Keratinocyte (primary cell): Measurements from ENCODE around the gene ZNF267. TPM values are rescaled to one million over a fixed set of nuclear protein-coding genes. Genes with fewer than 3 reads are reported as not detected.

Source experiments
- DNase-seq: peaks from one replicate; pipeline ENCODE4 v3.0.0-alpha.2; 2011; ENCODE audit warnings: low read depth, missing footprints, low spot score
- FAIRE-seq: peaks from 2 replicates; lab custom pipeline; 2011; peaks lifted over from hg19 to GRCh38; lab: Jason Lieb, UNC
- H2AFZ ChIP-seq: 2 replicates; pipeline ENCODE4 v1.6.0; 2012; ENCODE audit warnings: low read length, control low read depth, inconsistent platforms; ENCODE audit not compliant: control insufficient read depth
- H3K27ac ChIP-seq: 2 replicates; pipeline ENCODE4 v1.5.1; 2011; ENCODE audit warnings: low read length; ENCODE audit not compliant: control insufficient read depth, insufficient read depth
- H3K27me3 ChIP-seq: 3 replicates; pipeline ENCODE4 v1.6.0; 2011; ENCODE audit warnings: low read length; ENCODE audit not compliant: control insufficient read depth, insufficient read depth; ENCODE audit errors: extremely low read depth
- H3K36me3 ChIP-seq, 2 experiments: 2 replicates in 1 of 2; 3 replicates in 1 of 2; pipeline ENCODE4 v1.5.1; 2011; ENCODE audit warnings: low read length in 2 of 2, mild to moderate bottlenecking in 1 of 2; ENCODE audit not compliant: control insufficient read depth in 2 of 2, insufficient read depth in 2 of 2; ENCODE audit errors: extremely low read depth in 1 of 2
- H3K4me1 ChIP-seq: 3 replicates; pipeline ENCODE4 v1.5.1; 2011; ENCODE audit warnings: low read length; ENCODE audit not compliant: control insufficient read depth, insufficient read depth; ENCODE audit errors: extremely low read depth
- H3K4me2 ChIP-seq: 3 replicates; pipeline ENCODE4 v1.6.0; 2011; ENCODE audit warnings: low read depth, low read length; ENCODE audit not compliant: control insufficient read depth, insufficient read depth; ENCODE audit errors: extremely low read depth
- H3K4me3 ChIP-seq, 3 experiments: fragments of 200-600 bp in 1 of 3; sonication (generic) in 1 of 3; 2 replicates in 2 of 3; 3 replicates in 1 of 3; pipeline ENCODE4 v1.5.1; 2011 to 2016; ENCODE audit warnings: low read length in 3 of 3, mild to moderate bottlenecking in 3 of 3, control low read depth in 2 of 3, inconsistent platforms in 1 of 3, low read depth in 1 of 3, mixed read lengths in 1 of 3, mixed run types in 1 of 3, moderate library complexity in 1 of 3; ENCODE audit not compliant: control insufficient read depth in 2 of 3, insufficient read depth in 2 of 3; ENCODE audit errors: extremely low read depth in 1 of 3
- H3K79me2 ChIP-seq: 2 replicates; pipeline ENCODE4 v1.6.0; 2012; ENCODE audit warnings: low read length; ENCODE audit not compliant: control insufficient read depth, insufficient read depth
- H3K9ac ChIP-seq: 3 replicates; pipeline ENCODE4 v1.6.0; 2011; ENCODE audit warnings: low read length; ENCODE audit not compliant: control insufficient read depth, insufficient read depth; ENCODE audit errors: extremely low read depth
- H3K9me1 ChIP-seq: 3 replicates; pipeline ENCODE4 v1.6.0; 2011; ENCODE audit warnings: low read length; ENCODE audit not compliant: control insufficient read depth, insufficient read depth; ENCODE audit errors: extremely low read depth
- H3K9me3 ChIP-seq: 2 replicates; pipeline ENCODE4 v1.5.1; 2012; ENCODE audit warnings: low read depth, low read length; ENCODE audit not compliant: control insufficient read depth
- H4K20me1 ChIP-seq: 3 replicates; pipeline ENCODE4 v1.6.0; 2011; ENCODE audit warnings: low read length; ENCODE audit not compliant: control insufficient read depth, insufficient read depth; ENCODE audit errors: extremely low read depth
- EZH2 ChIP-seq: IDR thresholded peaks from one replicate; pipeline ENCODE4 v1.6.1; 2012; ENCODE audit warnings: inconsistent platforms, mild to moderate bottlenecking, low read length, moderate library complexity
- dilution Hi-C: fragments of 300-500 bp; cut with MboI; formaldehyde crosslinking; loops from one replicate; pipeline ENCODE4 v1.7.0; 2020; ENCODE audit warnings: low sequenced_read_pairs; ENCODE audit not compliant: extremely low pct_ligation_motif_present
- polyA plus RNA-seq, 5 experiments: library from polyadenylated mRNA; depleted of rRNA in 3 of 5; stranded (reverse) in 3 of 5; stranded (forward) in 1 of 5; unstranded in 1 of 5; fragments of >200 nt; gene quantifications; 1 replicate in 1 of 5; 2 replicates in 3 of 5; 3 replicates in 1 of 5; pipeline versions ENCODE4 v1.2.1 to v1.2.3, GENCODE V29; 2011 to 2012; ENCODE audit warnings: missing spikeins in 2 of 5, low read depth in 1 of 5, low replicate concordance in 1 of 5
- TF ChIP-seq, protein P1 (sequence below), 3 experiments: IDR thresholded peaks in 1 of 3; conservative IDR thresholded peaks in 1 of 3; optimal IDR thresholded peaks in 1 of 3; 2 replicates in 2 of 3; 3 replicates in 1 of 3; pipeline versions ENCODE3 to v1.5.1; 2011; ENCODE audit warnings: low read length in 3 of 3, mild to moderate bottlenecking in 3 of 3, moderate library complexity in 2 of 3, control low read depth in 1 of 3, inconsistent platforms in 1 of 3; ENCODE audit not compliant: insufficient read depth in 2 of 3; ENCODE audit errors: extremely low read depth in 1 of 3

Gene ZNF267
- polyA plus RNA-seq, 1 donor (not counting 4 experiments of a cell fraction or from before 2014, with no cell fraction given), result 10.7 TPM

DNA sequence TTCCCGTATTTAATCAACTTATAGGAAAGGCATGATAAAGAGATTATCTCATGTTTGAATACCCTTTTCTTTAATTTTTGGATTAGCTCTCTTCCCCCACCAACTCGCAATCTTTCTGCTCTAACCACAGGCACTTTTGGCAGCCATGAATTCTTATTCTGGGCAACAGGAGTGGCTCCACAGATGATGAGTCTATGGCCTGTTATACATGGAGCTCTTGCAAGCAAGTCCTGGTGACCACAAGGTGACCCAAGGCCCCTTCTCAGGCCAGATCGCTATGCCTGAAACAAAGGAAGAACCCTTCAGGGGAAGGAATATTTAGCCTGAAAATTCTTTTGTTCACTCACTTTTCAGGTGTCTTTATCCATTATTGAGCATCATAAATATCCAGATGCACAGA, 10.8 kb upstream of the ZNF267 start:
- no peaks in the 10 kb centered on the region for H3K27me3 ChIP-seq
- dilution Hi-C loops, result no loop called here
- no peak for DNase-seq
- no peak overlapping the region for H2AFZ ChIP-seq
- H3K9me1 ChIP-seq, result no peaks in the 10 kb centered on the region
- H3K9ac ChIP-seq, result no peak overlapping the region
- no peak overlapping the region for H3K27ac ChIP-seq
- no peak for TF ChIP-seq EZH2
- TF ChIP-seq, protein P1, sequence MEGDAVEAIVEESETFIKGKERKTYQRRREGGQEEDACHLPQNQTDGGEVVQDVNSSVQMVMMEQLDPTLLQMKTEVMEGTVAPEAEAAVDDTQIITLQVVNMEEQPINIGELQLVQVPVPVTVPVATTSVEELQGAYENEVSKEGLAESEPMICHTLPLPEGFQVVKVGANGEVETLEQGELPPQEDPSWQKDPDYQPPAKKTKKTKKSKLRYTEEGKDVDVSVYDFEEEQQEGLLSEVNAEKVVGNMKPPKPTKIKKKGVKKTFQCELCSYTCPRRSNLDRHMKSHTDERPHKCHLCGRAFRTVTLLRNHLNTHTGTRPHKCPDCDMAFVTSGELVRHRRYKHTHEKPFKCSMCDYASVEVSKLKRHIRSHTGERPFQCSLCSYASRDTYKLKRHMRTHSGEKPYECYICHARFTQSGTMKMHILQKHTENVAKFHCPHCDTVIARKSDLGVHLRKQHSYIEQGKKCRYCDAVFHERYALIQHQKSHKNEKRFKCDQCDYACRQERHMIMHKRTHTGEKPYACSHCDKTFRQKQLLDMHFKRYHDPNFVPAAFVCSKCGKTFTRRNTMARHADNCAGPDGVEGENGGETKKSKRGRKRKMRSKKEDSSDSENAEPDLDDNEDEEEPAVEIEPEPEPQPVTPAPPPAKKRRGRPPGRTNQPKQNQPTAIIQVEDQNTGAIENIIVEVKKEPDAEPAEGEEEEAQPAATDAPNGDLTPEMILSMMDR (optimal IDR thresholded peaks at IDR 0.05 in 1 of 3, IDR thresholded peaks at IDR 0.05 in 1 of 3, conservative IDR thresholded peaks at IDR 0.05 in 1 of 3; ENCODE audit: extremely low read depth in 1 of 3, insufficient read depth in 2 of 3, low read length in 3 of 3), result no peak
- no peaks in the 10 kb centered on the region for H3K79me2 ChIP-seq
- H3K4me3 ChIP-seq, result no peak overlapping the region
- no peaks in the 10 kb centered on the region for H3K4me1 ChIP-seq
- H3K9me3 ChIP-seq, result no peaks in the 10 kb centered on the region
- H3K36me3 ChIP-seq, result no peaks in the 10 kb centered on the region
- H4K20me1 ChIP-seq, result no peaks in the 10 kb centered on the region
- H3K4me2 ChIP-seq, result no peak overlapping the region
- FAIRE-seq, result no peak

DNA sequence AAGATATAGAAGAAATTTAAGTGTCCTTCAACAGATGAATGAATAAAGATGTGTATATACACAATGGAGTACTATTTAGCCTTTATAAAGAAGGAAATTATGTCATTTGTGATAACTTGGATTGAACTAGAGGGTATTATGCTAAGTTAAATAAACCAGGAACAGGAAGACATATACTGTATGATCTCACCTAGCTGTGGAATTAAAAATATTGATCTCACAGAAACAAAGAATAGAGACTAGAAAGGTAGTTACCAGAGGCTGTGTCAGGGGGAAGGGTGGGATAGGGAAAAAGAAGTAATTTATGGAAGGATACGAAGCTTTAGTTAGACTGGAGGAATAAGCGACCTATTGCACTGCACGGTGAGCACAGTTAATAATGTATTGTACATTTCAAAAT, 5.4 kb upstream of the ZNF267 start:
- Histone ChIP-seq H3K4me3 (no peak overlapping the region), H3K79me2 (no peaks in the 10 kb centered on the region), H3K36me3 (no peaks in the 10 kb centered on the region), H3K9me3 (no peaks in the 10 kb centered on the region), H3K27me3 (no peaks in the 10 kb centered on the region), H3K9ac (no peak overlapping the region), H3K4me1 (peaks cover 17% of the 10 kb centered on the region), H3K27ac (no peak overlapping the region), H3K9me1 (no peaks in the 10 kb centered on the region), H4K20me1 (no peaks in the 10 kb centered on the region), H3K4me2 (no peak overlapping the region), H2AFZ (no peak overlapping the region)
- FAIRE-seq (no peak), DNase-seq (no peak)
- dilution Hi-C loops, result no loop called here
- TF ChIP-seq EZH2, result no peak
- TF ChIP-seq, protein P1 (optimal IDR thresholded peaks at IDR 0.05 in 1 of 3, IDR thresholded peaks at IDR 0.05 in 1 of 3, conservative IDR thresholded peaks at IDR 0.05 in 1 of 3; ENCODE audit: extremely low read depth in 1 of 3, insufficient read depth in 2 of 3, low read length in 3 of 3), result no peak
